Measurements from ENCODE around the gene HECTD4.

DNA sequence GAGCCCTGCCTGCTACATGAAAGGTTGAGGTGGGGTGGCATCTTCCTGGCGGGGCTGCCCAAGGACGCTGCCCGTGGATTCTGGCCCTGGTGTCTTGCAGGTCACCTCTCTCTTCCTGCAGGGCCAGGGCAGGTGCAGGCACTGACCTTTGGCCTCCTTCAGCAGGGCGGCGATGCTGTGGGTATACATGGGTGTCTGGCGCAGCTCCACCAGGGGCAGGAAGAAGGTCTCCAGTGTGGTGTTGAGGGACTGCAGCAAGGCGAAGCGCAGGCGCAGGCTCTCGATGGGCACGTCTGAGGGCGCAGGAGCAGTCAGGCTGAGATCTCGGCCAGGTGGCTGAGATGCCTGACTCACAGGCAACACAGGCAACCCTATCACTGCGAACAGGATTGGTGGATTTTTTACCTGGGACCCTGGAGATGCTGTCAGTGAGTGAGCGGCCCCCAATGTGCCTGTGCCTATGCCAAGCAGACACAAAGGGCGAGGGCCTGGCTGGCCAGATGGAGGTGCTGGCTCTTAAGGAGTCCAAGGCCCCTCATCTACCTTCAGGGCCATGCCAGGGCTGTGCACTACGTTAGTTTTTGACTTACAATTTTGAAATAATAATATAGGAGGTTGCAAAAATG, 211.1 kb downstream of the HECTD4 start:
- TF ChIP-seq CTCF (IDR thresholded peaks at IDR 0.05), result no peak
- TF ChIP-seq, protein P1, sequence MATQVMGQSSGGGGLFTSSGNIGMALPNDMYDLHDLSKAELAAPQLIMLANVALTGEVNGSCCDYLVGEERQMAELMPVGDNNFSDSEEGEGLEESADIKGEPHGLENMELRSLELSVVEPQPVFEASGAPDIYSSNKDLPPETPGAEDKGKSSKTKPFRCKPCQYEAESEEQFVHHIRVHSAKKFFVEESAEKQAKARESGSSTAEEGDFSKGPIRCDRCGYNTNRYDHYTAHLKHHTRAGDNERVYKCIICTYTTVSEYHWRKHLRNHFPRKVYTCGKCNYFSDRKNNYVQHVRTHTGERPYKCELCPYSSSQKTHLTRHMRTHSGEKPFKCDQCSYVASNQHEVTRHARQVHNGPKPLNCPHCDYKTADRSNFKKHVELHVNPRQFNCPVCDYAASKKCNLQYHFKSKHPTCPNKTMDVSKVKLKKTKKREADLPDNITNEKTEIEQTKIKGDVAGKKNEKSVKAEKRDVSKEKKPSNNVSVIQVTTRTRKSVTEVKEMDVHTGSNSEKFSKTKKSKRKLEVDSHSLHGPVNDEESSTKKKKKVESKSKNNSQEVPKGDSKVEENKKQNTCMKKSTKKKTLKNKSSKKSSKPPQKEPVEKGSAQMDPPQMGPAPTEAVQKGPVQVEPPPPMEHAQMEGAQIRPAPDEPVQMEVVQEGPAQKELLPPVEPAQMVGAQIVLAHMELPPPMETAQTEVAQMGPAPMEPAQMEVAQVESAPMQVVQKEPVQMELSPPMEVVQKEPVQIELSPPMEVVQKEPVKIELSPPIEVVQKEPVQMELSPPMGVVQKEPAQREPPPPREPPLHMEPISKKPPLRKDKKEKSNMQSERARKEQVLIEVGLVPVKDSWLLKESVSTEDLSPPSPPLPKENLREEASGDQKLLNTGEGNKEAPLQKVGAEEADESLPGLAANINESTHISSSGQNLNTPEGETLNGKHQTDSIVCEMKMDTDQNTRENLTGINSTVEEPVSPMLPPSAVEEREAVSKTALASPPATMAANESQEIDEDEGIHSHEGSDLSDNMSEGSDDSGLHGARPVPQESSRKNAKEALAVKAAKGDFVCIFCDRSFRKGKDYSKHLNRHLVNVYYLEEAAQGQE (IDR thresholded peaks at IDR 0.05; ENCODE audit: insufficient read depth in 1 of 2, low read depth in 2 of 2, low read length in 1 of 2), result no peak

Measured in Panc1 (cell line).